HEK293 (cell line): Measurements from ENCODE around the gene DNAH9.

Experiments used
- CTCF ChIA-PET: fragments of 350-600 bp; formaldehyde crosslinking; extraction: SDS; loops from one replicate; lab custom pipeline; 2021; ENCODE audit warnings: antibody characterized with exemption; lab: Yijun Ruan, JAX
- POLR2A ChIA-PET: fragments of 300-600 bp; formaldehyde crosslinking; extraction: SDS; loops from one replicate; lab custom pipeline; 2020; ENCODE audit warnings: antibody characterized with exemption, inconsistent platforms; lab: Yijun Ruan, JAX
- H3K27ac ChIP-seq: fragments of 200-500 bp; sonication (Bioruptor generic); 2 replicates; pipeline ENCODE4 v1.5.1; 2014; ENCODE audit warnings: low read depth, low read length, control low read depth, inconsistent platforms; ENCODE audit errors: extremely low read depth
- H3K36me3 ChIP-seq, 2 experiments: fragments of 200-500 bp in 1 of 2; sonication (Bioruptor generic) in 1 of 2; 1 replicate in 1 of 2; 2 replicates in 1 of 2; pipeline ENCODE4 v1.5.1; 2014 to 2017; ENCODE audit warnings: inconsistent platforms in 2 of 2, low read length in 2 of 2; ENCODE audit not compliant: control insufficient read depth in 2 of 2, insufficient read depth in 1 of 2
- H3K4me1 ChIP-seq: fragments of 200-500 bp; sonication (Bioruptor generic); 2 replicates; pipeline ENCODE4 v1.5.1; 2014; ENCODE audit warnings: mild to moderate bottlenecking, low read length, inconsistent platforms; ENCODE audit not compliant: control insufficient read depth, insufficient read depth
- H3K4me3 ChIP-seq: 2 replicates; pipeline ENCODE4 v1.5.1; 2011; ENCODE audit warnings: low read depth, mild to moderate bottlenecking, control low read depth, low read length, moderate library complexity
- H3K9me3 ChIP-seq: fragments of 200-500 bp; sonication (Bioruptor generic); 2 replicates; pipeline ENCODE4 v1.5.1; 2014; ENCODE audit warnings: low read depth, low read length, inconsistent platforms; ENCODE audit not compliant: control insufficient read depth, insufficient read depth
- BCL11A ChIP-seq: fragments of 450-650 bp; formaldehyde crosslinking; IDR thresholded peaks from 2 replicates; pipeline ENCODE4 v1.5.1; 2016; ENCODE audit warnings: low read depth, missing biosample characterization, missing genetic modification characterization
- HOXD13 ChIP-seq: sonication (generic); formaldehyde crosslinking; IDR thresholded peaks from 2 replicates; pipeline ENCODE4 v1.8.0; 2022; ENCODE audit warnings: missing genetic modification reagents, borderline replicate concordance
- KLF16 ChIP-seq: fragments of 450-650 bp; formaldehyde crosslinking; IDR thresholded peaks from 2 replicates; pipeline ENCODE4 v1.5.1; 2017; ENCODE audit warnings: missing biosample characterization, missing genetic modification characterization
- SP3 ChIP-seq: fragments of 450-650 bp; formaldehyde crosslinking; IDR thresholded peaks from 2 replicates; pipeline ENCODE4 v1.5.1; 2016; ENCODE audit warnings: missing biosample characterization, missing genetic modification characterization
- YY1 ChIP-seq: fragments of 450-650 bp; formaldehyde crosslinking; IDR thresholded peaks from 2 replicates; pipeline ENCODE4 v1.5.1; 2018; ENCODE audit warnings: missing biosample characterization, missing genetic modification characterization
- ZNF10 ChIP-seq: fragments of 450-650 bp; formaldehyde crosslinking; IDR thresholded peaks from 2 replicates; pipeline ENCODE4 v1.5.1; 2017; ENCODE audit warnings: missing biosample characterization, missing genetic modification characterization
- ZNF211 ChIP-seq: fragments of 450-650 bp; formaldehyde crosslinking; IDR thresholded peaks from 2 replicates; pipeline ENCODE4 v1.5.1; 2016; ENCODE audit warnings: low read depth, missing biosample characterization, missing genetic modification characterization
- ZNF24 ChIP-seq: fragments of 450-650 bp; formaldehyde crosslinking; IDR thresholded peaks from 2 replicates; pipeline ENCODE4 v1.5.1; 2016; ENCODE audit warnings: missing biosample characterization, missing genetic modification characterization
- ZNF335 ChIP-seq: fragments of 450-650 bp; formaldehyde crosslinking; conservative IDR thresholded peaks from 2 replicates; pipeline ENCODE4 v1.5.1; 2016; ENCODE audit warnings: missing biosample characterization, missing genetic modification characterization
- ZNF473 ChIP-seq: fragments of 450-650 bp; formaldehyde crosslinking; IDR thresholded peaks from 2 replicates; pipeline ENCODE4 v1.5.1; 2017; ENCODE audit warnings: missing biosample characterization, missing genetic modification characterization
- ZNF560 ChIP-seq: fragments of 450-650 bp; formaldehyde crosslinking; IDR thresholded peaks from 2 replicates; pipeline ENCODE4 v1.5.1; 2017; ENCODE audit warnings: missing biosample characterization, missing genetic modification characterization, borderline replicate concordance
- ZNF830 ChIP-seq: fragments of 450-650 bp; IDR thresholded peaks from 2 replicates; pipeline ENCODE4 v1.5.0; 2018; ENCODE audit warnings: missing biosample characterization, missing genetic modification characterization, low read depth, mild to moderate bottlenecking, moderate library complexity
- ZXDB ChIP-seq: fragments of 450-650 bp; formaldehyde crosslinking; IDR thresholded peaks from 2 replicates; pipeline ENCODE4 v1.5.1; 2016; ENCODE audit warnings: missing biosample characterization, missing genetic modification characterization
- TF ChIP-seq, protein P1 (sequence below): fragments of 450-650 bp; formaldehyde crosslinking; IDR thresholded peaks from 2 replicates; pipeline ENCODE4 v1.5.1; 2016; ENCODE audit warnings: missing biosample characterization, missing genetic modification characterization
- TF ChIP-seq, protein P2 (sequence below): fragments of 450-650 bp; formaldehyde crosslinking; IDR thresholded peaks from 2 replicates; pipeline ENCODE4 v1.5.0; 2017; ENCODE audit warnings: missing biosample characterization, missing genetic modification characterization, borderline replicate concordance
- TF ChIP-seq, protein P3 (sequence below): fragments of 450-650 bp; formaldehyde crosslinking; IDR thresholded peaks from 2 replicates; pipeline ENCODE4 v1.5.1; 2017; ENCODE audit warnings: missing biosample characterization, missing genetic modification characterization
- TF ChIP-seq, protein P4 (sequence below): fragments of 450-650 bp; formaldehyde crosslinking; IDR thresholded peaks from 2 replicates; pipeline ENCODE4 v1.5.1; 2016; ENCODE audit warnings: missing biosample characterization, missing genetic modification characterization, borderline replicate concordance

Gene DNAH9

DNA sequence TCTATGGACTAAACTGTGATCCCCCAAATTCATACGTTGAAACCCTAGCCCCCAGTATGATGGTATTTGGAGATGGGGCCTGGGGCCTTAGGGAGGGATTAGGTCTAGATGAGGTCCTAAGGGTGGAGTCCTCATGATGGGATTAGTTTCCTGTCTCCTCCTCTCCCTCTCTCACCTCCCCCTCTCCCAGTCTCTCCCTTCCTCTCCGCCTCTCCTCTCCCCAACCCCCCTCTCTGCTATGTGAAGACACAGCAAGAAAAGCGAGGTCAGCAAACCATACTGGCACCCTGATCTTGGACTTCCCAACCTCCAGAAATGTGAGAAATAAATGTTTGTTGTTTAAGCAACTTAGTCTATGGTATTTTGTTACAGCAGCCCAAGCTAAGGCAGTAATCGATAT lies 383.6 kb downstream of the DNAH9 start (continued):
- TF ChIP-seq, protein P1, sequence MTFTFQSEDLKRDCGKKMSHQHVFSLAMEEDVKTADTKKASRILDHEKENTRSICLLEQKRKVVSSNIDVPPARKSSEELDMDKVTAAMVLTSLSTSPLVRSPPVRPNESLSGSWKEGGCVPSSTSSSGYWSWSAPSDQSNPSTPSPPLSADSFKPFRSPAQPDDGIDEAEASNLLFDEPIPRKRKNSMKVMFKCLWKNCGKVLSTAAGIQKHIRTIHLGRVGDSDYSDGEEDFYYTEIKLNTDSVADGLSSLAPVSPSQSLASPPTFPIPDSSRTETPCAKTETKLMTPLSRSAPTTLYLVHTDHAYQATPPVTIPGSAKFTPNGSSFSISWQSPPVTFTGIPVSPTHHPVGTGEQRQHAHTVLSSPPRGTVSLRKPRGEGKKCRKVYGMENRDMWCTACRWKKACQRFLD (tag by site-specific recombination), result no peak
- TF ChIP-seq ZNF24 (tag by site-specific recombination) (no peak), ZNF830 (tag by site-specific recombination) (no peak), HOXD13 (CRISPR knock-in tag) (no peak), ZNF560 (tag by site-specific recombination) (no peak)

DNA sequence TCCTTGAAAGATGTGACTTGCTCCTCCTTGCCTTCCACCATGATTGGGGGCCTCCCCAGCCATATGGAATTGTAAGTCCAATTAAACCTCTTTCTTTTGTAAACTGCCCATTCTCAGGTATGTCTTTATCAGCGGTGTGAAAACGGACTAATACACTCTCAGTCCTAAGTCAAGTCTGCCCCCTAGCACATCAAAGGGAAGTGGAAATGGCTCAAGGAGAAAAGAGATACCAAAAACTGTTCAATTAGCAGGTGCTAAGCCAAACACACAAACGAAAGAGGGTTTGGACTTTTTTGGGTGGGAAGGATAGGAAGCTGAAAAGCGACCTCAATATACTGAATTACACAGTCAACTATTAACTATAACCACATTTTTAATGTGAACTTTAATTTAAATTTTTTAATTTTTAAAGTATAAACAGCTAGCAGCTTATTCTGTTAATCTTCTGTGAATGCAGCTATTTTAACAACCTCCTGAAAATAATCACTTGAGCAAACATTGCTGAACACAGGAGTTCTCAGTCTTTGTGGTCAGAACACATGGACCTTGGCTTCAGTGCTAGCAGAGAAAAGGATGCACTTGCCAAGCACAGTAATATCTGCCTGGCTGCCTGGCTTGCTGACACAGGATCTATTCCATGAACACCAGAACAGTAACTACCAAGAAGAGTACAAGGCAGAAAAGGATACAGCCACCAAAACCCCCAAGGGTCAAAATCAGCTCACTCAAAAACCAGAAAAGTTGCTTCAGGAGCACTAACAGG lies 388.1 kb downstream of the DNAH9 start:
- no peak for TF ChIP-seq ZNF211 (tag by site-specific recombination)
- no peak for TF ChIP-seq ZXDB (tag by site-specific recombination)
- TF ChIP-seq SP3 (tag by site-specific recombination), result no peak
- no peak for TF ChIP-seq ZNF10 (tag by site-specific recombination)
- no peak for TF ChIP-seq YY1
- TF ChIP-seq, protein P2, sequence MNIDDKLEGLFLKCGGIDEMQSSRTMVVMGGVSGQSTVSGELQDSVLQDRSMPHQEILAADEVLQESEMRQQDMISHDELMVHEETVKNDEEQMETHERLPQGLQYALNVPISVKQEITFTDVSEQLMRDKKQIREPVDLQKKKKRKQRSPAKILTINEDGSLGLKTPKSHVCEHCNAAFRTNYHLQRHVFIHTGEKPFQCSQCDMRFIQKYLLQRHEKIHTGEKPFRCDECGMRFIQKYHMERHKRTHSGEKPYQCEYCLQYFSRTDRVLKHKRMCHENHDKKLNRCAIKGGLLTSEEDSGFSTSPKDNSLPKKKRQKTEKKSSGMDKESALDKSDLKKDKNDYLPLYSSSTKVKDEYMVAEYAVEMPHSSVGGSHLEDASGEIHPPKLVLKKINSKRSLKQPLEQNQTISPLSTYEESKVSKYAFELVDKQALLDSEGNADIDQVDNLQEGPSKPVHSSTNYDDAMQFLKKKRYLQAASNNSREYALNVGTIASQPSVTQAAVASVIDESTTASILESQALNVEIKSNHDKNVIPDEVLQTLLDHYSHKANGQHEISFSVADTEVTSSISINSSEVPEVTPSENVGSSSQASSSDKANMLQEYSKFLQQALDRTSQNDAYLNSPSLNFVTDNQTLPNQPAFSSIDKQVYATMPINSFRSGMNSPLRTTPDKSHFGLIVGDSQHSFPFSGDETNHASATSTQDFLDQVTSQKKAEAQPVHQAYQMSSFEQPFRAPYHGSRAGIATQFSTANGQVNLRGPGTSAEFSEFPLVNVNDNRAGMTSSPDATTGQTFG (tag by site-specific recombination), result no peak
- no peak for TF ChIP-seq ZNF473 (tag by site-specific recombination)
- TF ChIP-seq BCL11A (tag by site-specific recombination), result no peak
- TF ChIP-seq ZNF335, result no peak
- TF ChIP-seq, protein P3, sequence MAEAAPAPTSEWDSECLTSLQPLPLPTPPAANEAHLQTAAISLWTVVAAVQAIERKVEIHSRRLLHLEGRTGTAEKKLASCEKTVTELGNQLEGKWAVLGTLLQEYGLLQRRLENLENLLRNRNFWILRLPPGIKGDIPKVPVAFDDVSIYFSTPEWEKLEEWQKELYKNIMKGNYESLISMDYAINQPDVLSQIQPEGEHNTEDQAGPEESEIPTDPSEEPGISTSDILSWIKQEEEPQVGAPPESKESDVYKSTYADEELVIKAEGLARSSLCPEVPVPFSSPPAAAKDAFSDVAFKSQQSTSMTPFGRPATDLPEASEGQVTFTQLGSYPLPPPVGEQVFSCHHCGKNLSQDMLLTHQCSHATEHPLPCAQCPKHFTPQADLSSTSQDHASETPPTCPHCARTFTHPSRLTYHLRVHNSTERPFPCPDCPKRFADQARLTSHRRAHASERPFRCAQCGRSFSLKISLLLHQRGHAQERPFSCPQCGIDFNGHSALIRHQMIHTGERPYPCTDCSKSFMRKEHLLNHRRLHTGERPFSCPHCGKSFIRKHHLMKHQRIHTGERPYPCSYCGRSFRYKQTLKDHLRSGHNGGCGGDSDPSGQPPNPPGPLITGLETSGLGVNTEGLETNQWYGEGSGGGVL (tag by site-specific recombination), result no peak
- TF ChIP-seq, protein P4, sequence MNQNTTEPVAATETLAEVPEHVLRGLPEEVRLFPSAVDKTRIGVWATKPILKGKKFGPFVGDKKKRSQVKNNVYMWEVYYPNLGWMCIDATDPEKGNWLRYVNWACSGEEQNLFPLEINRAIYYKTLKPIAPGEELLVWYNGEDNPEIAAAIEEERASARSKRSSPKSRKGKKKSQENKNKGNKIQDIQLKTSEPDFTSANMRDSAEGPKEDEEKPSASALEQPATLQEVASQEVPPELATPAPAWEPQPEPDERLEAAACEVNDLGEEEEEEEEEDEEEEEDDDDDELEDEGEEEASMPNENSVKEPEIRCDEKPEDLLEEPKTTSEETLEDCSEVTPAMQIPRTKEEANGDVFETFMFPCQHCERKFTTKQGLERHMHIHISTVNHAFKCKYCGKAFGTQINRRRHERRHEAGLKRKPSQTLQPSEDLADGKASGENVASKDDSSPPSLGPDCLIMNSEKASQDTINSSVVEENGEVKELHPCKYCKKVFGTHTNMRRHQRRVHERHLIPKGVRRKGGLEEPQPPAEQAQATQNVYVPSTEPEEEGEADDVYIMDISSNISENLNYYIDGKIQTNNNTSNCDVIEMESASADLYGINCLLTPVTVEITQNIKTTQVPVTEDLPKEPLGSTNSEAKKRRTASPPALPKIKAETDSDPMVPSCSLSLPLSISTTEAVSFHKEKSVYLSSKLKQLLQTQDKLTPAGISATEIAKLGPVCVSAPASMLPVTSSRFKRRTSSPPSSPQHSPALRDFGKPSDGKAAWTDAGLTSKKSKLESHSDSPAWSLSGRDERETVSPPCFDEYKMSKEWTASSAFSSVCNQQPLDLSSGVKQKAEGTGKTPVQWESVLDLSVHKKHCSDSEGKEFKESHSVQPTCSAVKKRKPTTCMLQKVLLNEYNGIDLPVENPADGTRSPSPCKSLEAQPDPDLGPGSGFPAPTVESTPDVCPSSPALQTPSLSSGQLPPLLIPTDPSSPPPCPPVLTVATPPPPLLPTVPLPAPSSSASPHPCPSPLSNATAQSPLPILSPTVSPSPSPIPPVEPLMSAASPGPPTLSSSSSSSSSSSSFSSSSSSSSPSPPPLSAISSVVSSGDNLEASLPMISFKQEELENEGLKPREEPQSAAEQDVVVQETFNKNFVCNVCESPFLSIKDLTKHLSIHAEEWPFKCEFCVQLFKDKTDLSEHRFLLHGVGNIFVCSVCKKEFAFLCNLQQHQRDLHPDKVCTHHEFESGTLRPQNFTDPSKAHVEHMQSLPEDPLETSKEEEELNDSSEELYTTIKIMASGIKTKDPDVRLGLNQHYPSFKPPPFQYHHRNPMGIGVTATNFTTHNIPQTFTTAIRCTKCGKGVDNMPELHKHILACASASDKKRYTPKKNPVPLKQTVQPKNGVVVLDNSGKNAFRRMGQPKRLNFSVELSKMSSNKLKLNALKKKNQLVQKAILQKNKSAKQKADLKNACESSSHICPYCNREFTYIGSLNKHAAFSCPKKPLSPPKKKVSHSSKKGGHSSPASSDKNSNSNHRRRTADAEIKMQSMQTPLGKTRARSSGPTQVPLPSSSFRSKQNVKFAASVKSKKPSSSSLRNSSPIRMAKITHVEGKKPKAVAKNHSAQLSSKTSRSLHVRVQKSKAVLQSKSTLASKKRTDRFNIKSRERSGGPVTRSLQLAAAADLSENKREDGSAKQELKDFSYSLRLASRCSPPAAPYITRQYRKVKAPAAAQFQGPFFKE (tag by site-specific recombination), result no peak
- TF ChIP-seq KLF16 (tag by site-specific recombination), result no peak
- TF ChIP-seq, all 188 proteins: peak for 0
- POLR2A ChIA-PET, result interaction anchor here (0.6 to 2.3 kb wide), 2 partner anchors 11 to 15 kb away, joined by 6 to 12 read pairs; partner anchors contain the start of gene ZNF18

More for the DNA sequence above, 388.1 kb downstream of the DNAH9 start:
- CTCF ChIA-PET, result interaction anchor here (0.6 to 2.3 kb wide), 15 partner anchors 8 to 1353 kb away, joined by 3 to 13 read pairs (median 4); partner anchors contain the start of gene ZNF18
- no peaks in the 10 kb centered on the region for H3K4me1 ChIP-seq
- no peaks in the 10 kb centered on the region for H3K9me3 ChIP-seq
- peaks cover 33 to 50% of the 10 kb centered on the region in 2 experiments for H3K36me3 ChIP-seq
- no peak overlapping the region for H3K4me3 ChIP-seq
- no peak overlapping the region for H3K27ac ChIP-seq
